Epithelial cell of prostate (primary cell): ENCODE results near the gene SDSL.

Experiments used
- DNase-seq: peaks from one replicate; pipeline ENCODE4 v3.0.0-alpha.2; 2011; ENCODE audit warnings: low read depth, low spot score
- H3K27ac ChIP-seq: fragments of 450-650 bp; 2 replicates; pipeline ENCODE4 v1.5.1; 2017; ENCODE audit warnings: mild to moderate bottlenecking

SDSL gene, protein sequence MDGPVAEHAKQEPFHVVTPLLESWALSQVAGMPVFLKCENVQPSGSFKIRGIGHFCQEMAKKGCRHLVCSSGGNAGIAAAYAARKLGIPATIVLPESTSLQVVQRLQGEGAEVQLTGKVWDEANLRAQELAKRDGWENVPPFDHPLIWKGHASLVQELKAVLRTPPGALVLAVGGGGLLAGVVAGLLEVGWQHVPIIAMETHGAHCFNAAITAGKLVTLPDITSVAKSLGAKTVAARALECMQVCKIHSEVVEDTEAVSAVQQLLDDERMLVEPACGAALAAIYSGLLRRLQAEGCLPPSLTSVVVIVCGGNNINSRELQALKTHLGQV

DNA sequence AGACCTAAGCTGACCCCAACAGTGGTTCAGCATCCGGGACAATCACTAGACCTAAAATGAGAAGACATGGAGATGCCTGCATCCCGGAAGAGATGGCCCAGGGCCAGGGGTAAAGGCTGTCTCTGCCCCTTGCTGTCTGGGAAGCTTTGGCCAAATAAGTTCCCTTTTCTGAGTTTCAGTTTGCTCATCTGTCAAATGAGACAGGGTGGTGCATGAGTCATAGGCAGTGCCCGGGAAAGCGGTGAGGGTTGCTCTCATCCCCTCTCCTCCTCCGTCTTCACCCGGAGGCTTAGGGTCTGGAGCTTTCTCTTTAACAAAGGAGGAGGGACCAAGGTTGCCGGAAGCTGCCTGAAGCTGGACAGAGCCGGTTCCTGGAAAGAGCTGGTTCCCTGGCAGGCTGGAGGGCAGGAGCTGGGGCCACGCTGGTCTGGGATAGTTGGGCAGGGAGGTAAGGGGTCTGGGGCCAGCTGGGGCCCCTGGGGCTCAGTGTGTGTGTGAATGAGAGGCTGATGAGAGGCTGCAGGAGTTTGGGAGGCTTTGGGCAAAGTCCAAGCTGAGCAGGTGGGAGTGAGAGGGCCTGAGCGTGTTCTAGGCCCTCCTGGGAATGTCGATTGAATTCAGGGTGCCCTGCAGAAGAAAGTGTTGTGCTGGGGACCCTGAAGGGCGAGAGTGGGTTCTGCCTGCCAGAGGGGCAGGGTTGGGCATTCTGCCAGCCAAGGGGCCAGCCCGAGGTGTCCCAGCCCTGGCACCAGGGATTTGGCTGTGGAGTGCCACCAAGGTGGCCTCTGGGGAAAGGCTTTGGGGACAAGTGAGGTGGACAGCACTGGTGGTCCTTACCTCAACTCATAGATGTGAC is at the start of gene SDSL:
TSS of gene SDSL (plus strand) at position 351 of the 856 bp plus-strand sequence. CDS start 5,603 bp downstream, outside the sequence.
- DNase-seq, result peak; percentile 39
- peak within 1 kb of the TSS; percentile 53 for H3K27ac ChIP-seq

DNA sequence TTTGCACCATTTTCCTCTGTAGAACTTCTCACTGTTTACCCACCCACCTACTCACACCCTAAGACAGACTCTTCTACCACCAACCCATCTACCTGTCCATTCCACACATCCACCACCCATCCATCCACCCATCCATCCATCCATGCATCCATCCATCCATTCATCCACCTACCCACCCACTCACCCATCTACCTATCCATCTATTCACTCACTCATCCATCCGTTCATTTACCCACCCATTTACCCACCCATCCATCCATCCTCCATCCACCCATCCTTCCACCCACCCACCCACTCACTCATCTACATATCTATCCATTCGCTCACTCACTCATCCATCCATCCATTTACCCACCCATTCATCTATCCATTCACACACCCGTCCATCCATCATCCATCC is 48.7 kb upstream of the SDSL start:
- DNase-seq, result no peak
- H3K27ac ChIP-seq, result no peak overlapping the region

DNA sequence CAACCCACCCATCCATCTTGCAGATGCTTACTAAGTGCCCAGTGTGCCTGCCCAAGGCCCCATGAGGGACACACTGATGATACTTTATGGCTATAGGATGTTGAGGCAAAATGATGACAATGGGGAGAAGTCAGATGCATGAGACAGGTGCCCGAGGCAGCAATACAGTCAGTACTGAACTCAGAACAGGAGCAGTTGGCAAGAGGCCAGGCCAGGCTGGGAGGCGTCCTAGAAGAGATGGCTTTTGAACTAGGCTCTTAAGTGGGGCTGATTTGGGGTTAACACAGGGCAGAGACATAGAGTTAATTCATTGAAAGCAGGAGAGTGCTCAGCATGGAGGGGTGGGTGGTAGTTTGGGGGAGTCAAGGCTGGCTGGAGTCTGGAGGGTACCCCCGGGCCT is 48.2 kb upstream of the SDSL start:
- DNase-seq, result no peak
- H3K27ac ChIP-seq, result no peak overlapping the region

DNA sequence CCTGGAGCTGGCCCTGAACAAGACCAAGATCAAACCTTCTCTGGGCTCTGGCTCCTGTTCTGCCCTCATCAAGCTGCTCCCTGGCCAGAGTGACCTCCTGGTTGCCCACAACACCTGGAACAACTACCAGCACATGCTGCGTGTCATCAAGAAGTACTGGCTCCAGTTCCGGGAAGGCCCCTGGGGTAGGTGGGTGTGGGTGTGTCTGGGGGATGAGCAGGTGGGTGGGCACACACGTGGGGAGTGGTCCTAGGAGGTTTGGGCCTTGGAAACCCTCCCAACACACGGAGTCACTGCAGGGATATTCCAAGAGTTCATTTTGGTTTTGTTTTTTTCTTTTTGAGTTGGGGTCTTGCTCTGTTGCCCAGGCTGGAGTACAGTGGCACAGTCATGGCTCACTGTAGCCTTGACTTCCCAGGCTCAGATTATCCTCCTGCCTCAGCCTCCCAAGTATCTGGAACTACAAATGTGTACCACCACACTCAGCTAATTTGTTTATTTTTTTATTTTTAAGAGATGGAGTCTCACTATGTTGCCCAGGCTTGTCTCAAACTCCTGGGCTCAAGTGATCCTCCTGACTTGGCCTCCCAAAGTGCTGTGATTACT is 47.3 kb upstream of the SDSL start:
- no peak overlapping the region for H3K27ac ChIP-seq
- DNase-seq, result no peak

DNA sequence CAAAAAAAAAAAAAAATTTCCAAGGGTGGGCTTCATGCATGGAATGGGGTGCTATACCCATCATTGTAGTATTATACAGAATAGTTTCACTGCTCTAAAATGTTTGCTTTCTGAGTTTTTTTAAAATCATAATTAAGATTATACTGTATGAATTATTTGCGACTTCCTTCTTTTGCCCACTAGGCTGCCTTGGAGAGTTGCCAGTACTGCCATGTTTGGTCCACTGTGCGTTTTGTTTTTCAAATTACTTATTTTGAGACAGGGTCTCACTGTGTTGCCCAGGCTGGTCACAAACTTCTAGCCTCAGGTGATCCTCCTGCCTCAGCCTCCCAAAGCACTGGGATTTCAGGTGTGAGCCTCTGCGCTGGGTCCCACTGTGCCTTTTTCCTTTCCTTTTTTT is 43.9 kb upstream of the SDSL start:
- no peak for DNase-seq
- H3K27ac ChIP-seq, result no peak overlapping the region

DNA sequence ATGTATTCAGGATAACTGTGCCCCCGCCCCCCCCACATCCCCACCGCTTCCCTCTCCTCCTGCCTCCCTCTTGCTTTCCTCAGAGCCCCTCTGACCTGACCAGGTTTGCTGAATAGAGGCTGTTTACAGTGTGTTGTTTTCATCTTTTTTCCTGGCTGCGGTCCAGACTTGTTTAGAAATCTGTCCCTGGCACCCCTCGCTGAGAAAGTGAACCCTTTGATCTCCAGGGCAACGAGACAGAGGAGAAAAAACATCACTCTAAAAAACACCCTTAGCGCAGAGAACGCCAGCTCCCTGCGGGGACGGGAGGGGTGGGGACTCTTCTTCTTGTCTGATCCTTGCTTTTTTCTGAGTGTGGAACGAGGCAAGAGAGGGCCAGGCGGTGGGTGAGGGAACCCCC is 41.0 kb upstream of the SDSL start:
- DNase-seq, result no peak
- H3K27ac ChIP-seq, result no peak overlapping the region

DNA sequence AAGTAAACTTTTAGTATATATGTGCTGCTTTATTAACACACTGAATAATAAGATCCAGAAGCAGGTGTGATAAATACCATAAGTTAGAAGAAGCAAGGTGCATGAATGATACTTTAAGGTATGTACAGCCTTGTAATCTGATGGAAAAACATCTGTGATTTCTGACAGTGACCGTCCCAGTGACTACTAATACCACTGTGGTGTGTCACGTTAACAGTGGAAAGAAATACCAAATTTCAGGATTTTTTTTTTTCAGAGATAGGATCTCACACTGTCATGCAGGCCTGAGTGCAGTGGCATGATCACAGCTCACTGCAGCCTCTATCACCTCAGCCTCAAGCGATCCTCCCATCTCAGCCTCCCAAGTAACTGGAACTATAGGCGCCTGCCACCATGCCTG is 40.0 kb upstream of the SDSL start:
- no peak for DNase-seq
- no peak overlapping the region for H3K27ac ChIP-seq

DNA sequence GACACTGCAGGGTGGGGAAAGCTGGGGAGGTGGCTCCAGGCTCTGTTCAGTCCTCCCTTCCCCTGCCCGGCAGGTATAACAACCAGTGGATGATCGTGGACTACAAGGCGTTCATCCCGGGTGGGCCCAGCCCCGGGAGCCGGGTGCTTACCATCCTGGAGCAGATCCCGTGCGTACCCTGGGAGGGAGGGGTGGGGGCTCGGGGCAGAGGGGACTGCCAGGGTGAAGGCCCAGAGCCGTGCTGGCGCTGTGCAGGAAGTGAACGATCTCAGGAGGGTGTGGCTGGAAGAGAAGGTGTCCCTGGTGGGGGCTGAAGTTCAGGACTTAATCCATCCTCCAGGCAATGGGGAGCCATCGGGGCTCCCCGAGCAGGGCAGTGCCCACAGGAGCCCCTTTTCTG is 37.4 kb upstream of the SDSL start:
- no peak for DNase-seq
- H3K27ac ChIP-seq, result no peak overlapping the region

DNA sequence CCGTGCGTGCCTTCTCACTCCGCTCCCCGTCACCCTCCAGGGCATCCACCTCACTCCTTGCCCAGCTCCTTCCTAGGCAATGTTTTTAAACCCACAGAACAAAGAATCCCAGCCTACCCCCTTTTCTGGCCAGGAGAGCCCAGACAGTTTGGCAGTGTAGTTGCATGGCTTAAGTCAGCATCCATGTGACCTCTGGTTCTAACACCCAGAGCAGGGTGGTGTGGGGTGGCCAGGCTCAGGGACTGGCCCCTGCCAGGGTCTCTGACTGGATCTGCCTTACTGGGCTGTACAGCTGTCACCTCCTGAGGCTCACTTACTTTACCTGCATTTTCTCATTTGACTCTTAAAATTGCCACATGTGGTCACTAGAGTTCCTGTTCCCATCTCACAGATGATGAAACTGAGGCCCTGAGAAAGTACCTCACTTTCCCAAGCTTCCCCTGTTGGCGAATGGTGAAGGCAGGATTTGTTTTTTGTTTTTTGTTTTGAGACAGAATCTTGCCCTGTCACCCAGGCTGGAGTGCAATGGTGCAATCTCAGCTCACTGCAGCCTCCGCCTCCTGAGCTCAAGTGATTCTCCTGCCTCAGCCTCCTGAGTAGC is 36.8 kb upstream of the SDSL start:
- no peak overlapping the region for H3K27ac ChIP-seq
- DNase-seq, result no peak

DNA sequence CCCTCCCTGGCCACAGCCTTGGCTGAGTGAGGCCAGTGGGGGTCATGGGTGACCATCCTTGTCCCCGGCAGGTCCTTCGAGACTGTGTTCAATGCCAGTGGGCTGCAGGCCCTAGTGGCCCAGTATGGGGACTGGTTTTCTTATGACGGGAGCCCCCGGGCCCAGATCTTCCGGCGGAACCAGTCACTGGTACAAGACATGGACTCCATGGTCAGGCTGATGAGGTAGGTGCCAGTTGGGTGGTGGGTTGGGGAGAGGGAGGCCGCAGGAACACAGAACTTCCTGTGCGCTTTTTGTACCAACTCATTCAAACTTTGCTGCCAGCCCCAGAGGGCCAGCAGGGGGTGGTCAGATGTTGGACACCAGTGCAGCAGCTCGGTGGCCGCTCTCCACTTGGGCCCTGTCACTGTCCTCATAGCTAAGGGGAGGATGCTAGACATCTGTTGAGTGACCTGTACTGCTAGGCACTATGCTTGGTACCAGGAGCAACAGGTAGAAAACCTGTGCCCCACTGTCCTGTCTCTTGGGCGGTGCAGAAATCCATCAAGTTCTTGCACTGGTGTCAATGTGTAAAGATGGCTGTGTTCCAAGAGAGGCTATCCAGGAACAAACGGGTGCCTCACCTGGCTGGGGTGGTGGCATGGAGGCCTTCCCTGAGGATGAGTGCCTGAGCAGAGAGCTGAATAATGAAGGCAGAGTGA is 35.2 kb upstream of the SDSL start:
- no peak overlapping the region for H3K27ac ChIP-seq
- no peak for DNase-seq

DNA sequence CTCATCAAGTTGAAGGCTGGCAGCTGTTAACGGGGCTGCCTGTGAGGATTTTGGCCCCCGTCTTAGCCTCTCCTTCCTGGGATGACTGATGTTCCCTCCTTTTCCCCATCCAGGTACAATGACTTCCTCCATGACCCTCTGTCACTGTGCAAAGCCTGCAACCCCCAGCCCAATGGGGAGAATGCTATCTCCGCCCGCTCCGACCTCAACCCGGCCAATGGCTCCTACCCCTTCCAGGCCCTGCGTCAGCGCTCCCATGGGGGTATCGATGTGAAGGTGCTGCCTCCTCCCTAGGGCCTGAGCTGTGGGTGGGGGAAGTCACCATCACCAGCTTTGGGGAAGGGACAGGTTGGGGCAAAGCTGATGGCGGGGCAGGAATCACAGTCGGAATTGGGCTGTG is 34.5 kb upstream of the SDSL start:
- no peak for DNase-seq
- H3K27ac ChIP-seq, result no peak overlapping the region

DNA sequence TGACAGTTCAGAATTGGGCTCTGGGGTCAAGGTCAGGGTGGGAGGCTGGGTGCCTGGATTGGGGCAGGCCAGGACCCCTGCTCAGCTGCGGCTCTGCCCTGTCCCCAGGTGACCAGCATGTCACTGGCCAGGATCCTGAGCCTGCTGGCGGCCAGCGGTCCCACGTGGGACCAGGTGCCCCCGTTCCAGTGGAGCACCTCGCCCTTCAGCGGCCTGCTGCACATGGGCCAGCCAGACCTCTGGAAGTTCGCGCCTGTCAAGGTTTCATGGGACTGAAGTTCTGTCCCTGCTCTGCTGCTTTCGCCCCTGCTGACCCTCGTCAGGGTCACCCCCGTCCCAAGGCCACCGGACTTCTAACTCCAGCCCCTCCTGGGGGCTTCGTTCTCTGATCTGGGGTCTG is 33.8 kb upstream of the SDSL start:
- no peak for DNase-seq
- H3K27ac ChIP-seq, result no peak overlapping the region

DNA sequence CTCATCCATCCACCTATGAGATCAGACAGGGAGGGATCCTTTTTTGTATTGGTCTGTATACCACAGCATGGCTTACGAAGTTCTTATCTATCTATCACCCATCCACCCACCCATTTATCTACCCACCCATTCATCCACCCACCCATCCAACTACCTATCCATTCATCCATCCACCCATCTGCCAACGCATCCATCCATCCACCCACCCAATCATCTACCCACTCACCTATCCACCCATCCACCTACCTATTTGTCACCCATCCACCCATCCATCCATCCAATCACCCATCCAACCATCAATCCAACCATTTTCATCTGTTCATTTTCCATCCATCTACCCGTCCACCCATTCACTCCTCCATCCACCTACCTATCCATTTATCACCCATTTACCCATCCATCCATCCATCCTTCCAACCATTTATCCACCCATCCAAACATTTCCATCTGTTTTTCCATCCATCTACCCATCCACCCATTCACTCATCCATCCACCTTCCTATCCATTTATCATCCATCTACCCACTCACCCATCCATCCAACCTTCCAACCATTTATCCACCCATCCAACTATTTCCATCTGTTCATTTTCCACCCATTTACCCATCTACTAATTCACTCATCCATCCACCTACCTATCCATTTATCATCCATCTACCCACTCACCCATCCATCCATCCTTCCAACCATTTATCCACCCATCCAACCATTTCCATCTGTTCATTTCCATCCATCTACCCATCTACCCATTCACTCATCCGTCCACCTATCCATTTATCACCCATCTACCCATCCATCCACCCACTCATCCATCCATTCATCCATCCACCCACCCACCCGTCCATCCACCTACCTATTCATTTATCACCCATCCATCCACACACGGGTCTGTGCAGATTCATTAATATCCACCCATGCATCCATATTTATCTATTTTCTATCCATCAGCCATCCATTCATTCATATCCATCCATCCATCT is 31.8 kb upstream of the SDSL start:
- no peak for DNase-seq
- H3K27ac ChIP-seq, result no peak overlapping the region

DNA sequence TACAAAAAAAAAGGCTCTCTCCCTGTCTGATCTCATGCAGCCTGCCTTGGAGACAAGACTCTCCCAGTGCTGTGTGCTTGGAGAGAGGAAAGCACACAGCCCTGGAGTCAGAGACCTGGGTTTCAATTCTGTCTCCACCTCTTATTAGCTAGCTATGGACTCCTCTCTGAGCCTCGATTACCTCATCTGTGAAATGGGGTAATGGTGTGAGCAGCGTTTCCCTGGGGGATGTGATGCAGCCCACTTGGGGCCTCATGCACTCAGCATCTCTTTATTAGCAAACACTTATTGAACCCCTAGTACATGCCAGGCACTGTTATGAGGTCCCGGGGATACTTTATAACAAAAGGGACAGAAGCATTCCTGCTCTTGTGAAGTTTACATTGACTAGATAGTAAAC is 31.0 kb upstream of the SDSL start:
- no peak for DNase-seq
- H3K27ac ChIP-seq, result no peak overlapping the region

DNA sequence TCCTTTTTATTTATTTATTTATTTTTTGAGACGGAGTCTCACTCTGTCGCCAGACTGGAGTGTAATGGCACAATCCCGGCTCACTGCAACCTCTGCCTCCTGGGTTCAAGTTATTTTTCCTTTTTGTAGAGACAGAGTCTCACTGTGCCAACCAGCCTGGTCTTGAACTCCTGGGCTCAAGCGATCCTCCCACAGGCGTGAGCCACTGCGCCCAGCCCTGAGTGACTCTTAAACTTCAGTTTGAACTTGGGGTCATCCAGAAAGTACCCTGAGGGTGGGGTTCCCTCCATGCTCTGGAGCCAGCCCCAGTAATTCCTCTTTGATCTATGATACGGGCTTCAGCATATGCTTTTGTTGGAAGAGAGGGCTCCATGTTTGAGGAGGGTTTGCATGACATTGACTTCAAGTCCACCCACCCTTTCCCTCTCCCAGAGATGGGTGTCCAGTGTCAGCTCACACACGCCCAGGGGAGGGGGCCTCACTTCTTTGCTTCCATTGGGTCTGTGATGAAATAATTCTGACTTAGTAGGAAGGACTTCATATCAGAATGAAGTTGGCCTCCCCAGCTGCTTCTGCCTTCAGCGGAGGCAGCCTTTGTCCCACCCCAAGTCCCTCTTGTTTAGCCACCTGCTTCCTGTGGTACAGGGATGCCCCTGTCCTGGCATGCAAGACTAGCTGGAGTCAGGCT is 30.4 kb upstream of the SDSL start:
- DNase-seq, result no peak

DNA sequence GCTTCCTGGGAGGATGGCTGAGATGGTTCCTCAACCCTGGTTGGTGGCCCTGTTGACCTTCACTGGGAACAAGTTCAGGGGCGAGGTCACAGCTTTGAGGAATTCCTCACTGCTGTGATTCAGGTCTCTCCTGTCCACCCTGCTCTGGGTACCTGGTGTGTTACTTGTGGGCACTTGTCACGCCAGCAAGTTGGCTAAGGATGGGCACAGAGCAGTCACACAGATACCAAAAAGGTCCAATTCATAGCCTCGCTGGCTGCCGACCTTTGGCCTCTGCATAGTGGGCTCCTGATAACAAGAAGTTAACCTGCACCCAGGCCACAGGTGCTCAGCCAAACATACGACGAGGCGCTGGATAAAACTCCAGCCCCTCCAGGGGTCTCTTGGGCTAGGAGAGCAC is 29.7 kb upstream of the SDSL start:
- no peak overlapping the region for H3K27ac ChIP-seq
- DNase-seq, result no peak

More for the DNA sequence above, 30.4 kb upstream of the SDSL start:
- H3K27ac ChIP-seq, result no peak overlapping the region

DNA sequence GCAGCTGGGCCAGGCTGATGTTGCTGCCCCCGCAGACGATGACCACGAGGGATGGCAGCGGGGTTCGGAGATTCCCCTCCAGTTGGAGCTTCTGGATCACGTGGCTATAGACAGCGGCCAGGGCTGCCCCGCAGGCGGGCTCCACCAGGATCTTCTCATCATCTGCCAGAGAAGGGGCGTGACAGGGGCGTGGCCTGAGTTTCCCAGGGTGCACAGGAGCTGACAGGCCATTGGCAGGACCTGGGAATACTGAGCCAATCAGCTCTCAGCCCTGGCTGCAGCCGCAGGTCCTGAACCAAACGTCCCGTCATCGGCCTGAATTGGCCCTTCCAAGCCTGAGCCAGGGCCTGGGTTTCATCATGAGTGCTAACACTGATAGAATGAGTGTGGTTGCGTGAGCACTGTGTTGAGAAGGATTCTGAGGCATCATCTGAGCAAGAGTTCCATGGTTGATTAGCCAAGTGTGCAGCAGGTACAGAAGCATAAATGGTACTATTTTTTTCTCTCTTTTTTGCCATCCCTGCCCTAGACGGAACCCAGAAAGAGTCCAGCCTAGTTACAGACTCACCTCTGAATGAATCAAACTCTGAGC is 29.1 kb upstream of the SDSL start:
- DNase-seq, result no peak
- no peak overlapping the region for H3K27ac ChIP-seq

DNA sequence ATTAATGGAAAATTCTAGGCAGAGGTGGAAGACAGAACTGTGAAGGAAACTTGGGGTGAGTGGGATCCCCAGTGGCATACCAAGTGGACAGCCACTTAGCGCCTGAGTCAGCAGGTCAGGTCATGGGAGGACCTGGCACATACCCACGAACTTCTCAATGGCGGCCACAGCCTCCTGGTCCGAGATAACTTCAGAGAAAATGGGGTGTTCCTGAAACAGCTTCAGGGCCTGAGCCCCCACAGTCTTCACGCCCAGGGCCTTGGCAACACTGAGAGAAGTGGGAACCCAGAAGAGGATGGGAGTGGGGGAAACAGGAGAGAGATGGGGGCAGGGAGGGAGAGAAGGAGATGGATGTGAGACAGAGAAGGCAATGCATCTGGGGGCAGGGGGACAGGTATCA is 28.4 kb upstream of the SDSL start:
- no peak for DNase-seq
- no peak overlapping the region for H3K27ac ChIP-seq
